ENCODE results near the gene WNT7B.

WNT7B gene

GRCh38 chr22:45984316-45984916, 7.5 kb upstream of the WNT7B start:
- TF ChIP-seq CTCF (IDR thresholded peaks at IDR 0.05; ENCODE audit: insufficient read depth, missing control alignments): no peak
- no peak for FAIRE-seq

DNA sequence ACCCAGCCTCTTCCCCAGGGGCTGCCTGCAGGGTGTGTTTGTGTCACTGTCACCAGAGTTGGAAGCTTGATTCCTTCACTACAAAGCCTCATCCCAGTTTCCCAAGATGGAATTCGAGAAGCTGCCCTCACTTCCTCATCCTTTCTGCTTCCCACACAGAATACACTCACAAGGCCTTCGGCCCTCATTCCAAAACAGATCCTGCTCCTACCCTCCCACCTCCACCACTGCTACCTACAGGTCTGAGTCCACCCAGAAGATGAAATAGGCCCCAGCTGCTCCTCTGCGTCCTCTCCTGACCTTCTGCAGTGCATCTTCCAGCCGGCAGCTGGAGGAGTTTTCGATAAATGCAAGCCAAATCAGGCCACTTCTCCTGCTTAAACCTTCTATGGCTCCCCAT, 6.8 kb upstream of the WNT7B start:
- no peak for TF ChIP-seq CTCF (IDR thresholded peaks at IDR 0.05; ENCODE audit: insufficient read depth, missing control alignments)
- FAIRE-seq: no peak
- DNase-seq (ENCODE audit: insufficient read length, low spot score): no peak

More at GRCh38 chr22:45984316-45984916, 7.5 kb upstream of the WNT7B start:
- no peak for DNase-seq (ENCODE audit: insufficient read length, low spot score)

DNA sequence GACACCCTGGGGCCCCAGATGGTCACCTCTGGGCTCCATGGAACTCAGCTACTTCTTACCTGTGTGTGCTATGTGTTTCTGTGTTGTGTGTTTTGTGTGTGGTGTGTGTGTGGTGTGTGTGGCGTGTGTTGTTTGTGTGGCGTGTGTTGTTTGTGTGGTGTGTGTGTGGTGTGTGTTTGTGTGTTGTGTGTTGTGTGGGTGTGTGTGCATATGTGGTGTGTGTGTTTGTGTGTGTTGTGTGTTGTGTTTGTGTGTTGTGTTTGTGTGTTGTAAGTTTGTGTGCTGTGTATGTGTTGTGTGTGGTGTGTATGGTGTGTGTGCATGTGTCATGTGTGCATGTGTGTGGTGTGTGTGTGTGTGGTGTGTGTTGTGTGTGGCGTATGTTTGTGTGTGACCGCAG, 3.8 kb upstream of the WNT7B start:
- DNase-seq (ENCODE audit: insufficient read length, low spot score): no peak
- FAIRE-seq: no peak
- no peak for TF ChIP-seq CTCF (IDR thresholded peaks at IDR 0.05; ENCODE audit: insufficient read depth, missing control alignments)

GRCh38 chr22:45980268-45980570, 3.3 kb upstream of the WNT7B start:
- no peak for DNase-seq (ENCODE audit: insufficient read length, low spot score)
- no peak for FAIRE-seq

GRCh38 chr22:45978275-45978713, 1.3 kb upstream of the WNT7B start:
- TF ChIP-seq CTCF (IDR thresholded peaks at IDR 0.05; ENCODE audit: insufficient read depth, missing control alignments): no peak
- FAIRE-seq: no peak
- DNase-seq (ENCODE audit: insufficient read length, low spot score): no peak

More at GRCh38 chr22:45980268-45980570, 3.3 kb upstream of the WNT7B start:
- no peak for TF ChIP-seq CTCF (IDR thresholded peaks at IDR 0.05; ENCODE audit: insufficient read depth, missing control alignments)

- no peak for TF ChIP-seq CTCF (IDR thresholded peaks at IDR 0.05; ENCODE audit: insufficient read depth, missing control alignments)
- no peak for DNase-seq (ENCODE audit: insufficient read length, low spot score)
- FAIRE-seq: no peak
Observed at GRCh38 chr22:45977551-45978274, 751 bp upstream of the WNT7B start.
